OCI-LY3 (cell line): ENCODE data around the gene TP63.

Experiments used
- H2AFZ ChIP-seq: fragments of 200-600, 300-600 bp; shearing (Covaris generic); 2 replicates; pipeline ENCODE4 v1.6.0; 2014; ENCODE audit warnings: antibody characterized with exemption, low read depth, low read length
- H3K27ac ChIP-seq: fragments of 200-600, 300-600 bp; sonication (generic); 2 replicates; pipeline ENCODE4 v1.5.1; 2014; ENCODE audit warnings: mild to moderate bottlenecking, low read length, moderate library complexity, mixed read lengths
- H3K27me3 ChIP-seq: fragments of 200-600, 300-600 bp; sonication (generic); 2 replicates; pipeline ENCODE4 v1.6.1; 2014; ENCODE audit warnings: low read depth, low read length, mixed read lengths
- H3K36me3 ChIP-seq: fragments of 200-600, 300-600 bp; sonication (generic); replicated peaks from 2 replicates; pipeline ENCODE3; 2014; ENCODE audit warnings: low read depth, low read length, mixed read lengths
- H3K4me1 ChIP-seq: fragments of 300-600, 200-600 bp; sonication (generic); 2 replicates; pipeline ENCODE4 v1.6.1; 2014; ENCODE audit warnings: low read length, mixed read lengths
- H3K4me2 ChIP-seq: fragments of 200-600, 300-600 bp; sonication (generic); 2 replicates; pipeline ENCODE4 v1.6.1; 2014; ENCODE audit warnings: low read length, mixed read lengths
- H3K4me3 ChIP-seq: fragments of 300-600, 200-600 bp; sonication (generic); 2 replicates; pipeline ENCODE4 v1.5.1; 2014; ENCODE audit warnings: antibody characterized with exemption, mild to moderate bottlenecking, low read length, moderate library complexity
- H3K79me2 ChIP-seq: fragments of 300-600, 200-600 bp; shearing (Covaris generic); 2 replicates; pipeline ENCODE4 v1.6.1; 2014; ENCODE audit warnings: mild to moderate bottlenecking, low read length, mixed read lengths
- H3K9ac ChIP-seq: fragments of 300-600, 200-600 bp; shearing (Covaris generic); 2 replicates; pipeline ENCODE4 v1.6.0; 2014; ENCODE audit warnings: mild to moderate bottlenecking, low read length, moderate library complexity
- H3K9me3 ChIP-seq: fragments of 200-600, 300-600 bp; shearing (Covaris generic); 2 replicates; pipeline ENCODE4 v1.6.1; 2014; ENCODE audit warnings: low read length, mixed read lengths; ENCODE audit not compliant: insufficient read depth
- H4K20me1 ChIP-seq: fragments of 200-600, 300-600 bp; sonication (generic); 2 replicates; pipeline ENCODE4 v1.6.1; 2016; ENCODE audit warnings: low read length, mixed read lengths; ENCODE audit not compliant: insufficient read depth
- EZH2phosphoT487 ChIP-seq: fragments of 200-600 bp; shearing (Covaris generic); IDR thresholded peaks from 2 replicates; pipeline ENCODE4 v1.6.1; 2018; ENCODE audit warnings: antibody characterized with exemption, mixed run types, low read depth
- TF ChIP-seq, protein P1 (sequence below): fragments of 200-600, 300-600 bp; sonication (generic); IDR thresholded peaks from 2 replicates; pipeline ENCODE4 v1.5.1; 2014; ENCODE audit warnings: antibody characterized with exemption, low read length, low read depth

Gene TP63

DNA sequence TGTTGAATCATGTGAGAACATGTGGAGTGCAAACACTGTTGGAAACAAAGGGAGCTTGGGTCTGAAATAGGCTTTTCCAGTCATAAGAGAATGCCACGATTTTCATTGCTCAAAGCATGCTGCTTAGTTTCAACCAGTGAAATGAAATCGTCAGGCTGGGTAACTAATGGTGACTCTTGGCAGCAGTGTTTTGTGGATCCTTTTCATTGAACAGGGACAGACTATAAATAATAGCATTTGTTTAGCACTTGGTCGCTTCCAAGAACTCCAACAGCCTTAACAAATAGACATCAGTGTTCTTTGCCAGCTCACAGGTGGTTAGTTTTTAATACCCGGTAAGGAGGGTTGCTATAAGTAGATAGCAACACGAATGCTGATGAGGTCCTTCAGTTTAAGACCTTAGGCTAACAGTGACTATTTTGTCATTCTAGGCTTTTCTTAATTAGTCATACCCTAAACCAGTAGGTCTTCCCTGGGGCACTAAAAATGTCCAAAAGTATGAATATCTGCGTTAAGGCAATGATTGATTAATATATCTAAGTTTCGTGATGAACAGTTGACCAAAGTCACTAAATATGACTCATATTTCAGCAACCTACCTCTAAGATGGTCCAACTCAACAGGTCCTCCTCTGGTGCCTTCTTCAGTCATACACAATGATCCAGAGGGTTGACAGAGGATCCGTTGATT is 15.8 kb downstream of the TP63 start:
- peaks cover 14% of the 10 kb centered on the region for H3K4me1 ChIP-seq
- H4K20me1 ChIP-seq, result peaks cover 2% of the 10 kb centered on the region; the same call in 1 of the 2 replicates
- H3K9me3 ChIP-seq, result no peaks in the 10 kb centered on the region
- H2AFZ ChIP-seq, result no peak overlapping the region
- H3K9ac ChIP-seq, result no peak overlapping the region
- H3K4me2 ChIP-seq, result no peak overlapping the region
- no peak overlapping the region for H3K27ac ChIP-seq
- no peak overlapping the region for H3K4me3 ChIP-seq
- peaks cover 76% of the 10 kb centered on the region for H3K79me2 ChIP-seq
- H3K27me3 ChIP-seq, result no peaks in the 10 kb centered on the region
- TF ChIP-seq, protein P1, sequence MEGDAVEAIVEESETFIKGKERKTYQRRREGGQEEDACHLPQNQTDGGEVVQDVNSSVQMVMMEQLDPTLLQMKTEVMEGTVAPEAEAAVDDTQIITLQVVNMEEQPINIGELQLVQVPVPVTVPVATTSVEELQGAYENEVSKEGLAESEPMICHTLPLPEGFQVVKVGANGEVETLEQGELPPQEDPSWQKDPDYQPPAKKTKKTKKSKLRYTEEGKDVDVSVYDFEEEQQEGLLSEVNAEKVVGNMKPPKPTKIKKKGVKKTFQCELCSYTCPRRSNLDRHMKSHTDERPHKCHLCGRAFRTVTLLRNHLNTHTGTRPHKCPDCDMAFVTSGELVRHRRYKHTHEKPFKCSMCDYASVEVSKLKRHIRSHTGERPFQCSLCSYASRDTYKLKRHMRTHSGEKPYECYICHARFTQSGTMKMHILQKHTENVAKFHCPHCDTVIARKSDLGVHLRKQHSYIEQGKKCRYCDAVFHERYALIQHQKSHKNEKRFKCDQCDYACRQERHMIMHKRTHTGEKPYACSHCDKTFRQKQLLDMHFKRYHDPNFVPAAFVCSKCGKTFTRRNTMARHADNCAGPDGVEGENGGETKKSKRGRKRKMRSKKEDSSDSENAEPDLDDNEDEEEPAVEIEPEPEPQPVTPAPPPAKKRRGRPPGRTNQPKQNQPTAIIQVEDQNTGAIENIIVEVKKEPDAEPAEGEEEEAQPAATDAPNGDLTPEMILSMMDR, result no peak
- no peak for TF ChIP-seq EZH2phosphoT487
- peaks cover 41% of the 10 kb centered on the region for H3K36me3 ChIP-seq

DNA sequence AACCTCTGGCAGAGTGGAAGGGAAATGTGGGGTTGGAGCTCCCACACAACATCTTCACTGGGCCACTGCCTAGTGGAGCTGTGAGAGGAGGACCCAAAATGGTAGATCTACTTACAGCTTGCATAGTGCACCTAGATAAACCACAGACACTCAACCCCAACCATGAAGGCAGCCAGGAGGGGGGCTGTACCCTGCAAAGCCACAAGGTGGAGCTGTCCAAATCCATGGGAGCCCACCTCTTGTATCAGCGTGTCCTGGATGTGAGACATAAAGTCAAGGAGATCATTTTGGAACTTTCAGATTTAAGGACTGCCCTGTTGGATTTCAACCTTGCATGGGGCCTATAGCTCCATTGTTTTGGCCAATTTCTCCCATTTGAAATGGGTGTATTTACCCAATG is 20.9 kb downstream of the TP63 start:
- Histone ChIP-seq H3K9me3 (peaks cover 11% of the 10 kb centered on the region; the same call in 1 of the 2 replicates), H4K20me1 (0 out of 2 replicates have a peak, but pooled peaks cover 8% of the 10 kb centered on the region), H3K4me3 (no peak overlapping the region), H3K9ac (no peak overlapping the region), H3K79me2 (peaks cover 75% of the 10 kb centered on the region), H3K4me2 (no peak overlapping the region), H2AFZ (no peak overlapping the region), H3K36me3 (peaks cover 47% of the 10 kb centered on the region), H3K27ac (no peak overlapping the region), H3K4me1 (peaks cover 23% of the 10 kb centered on the region), H3K27me3 (no peaks in the 10 kb centered on the region)
- TF ChIP-seq EZH2phosphoT487, result no peak
- TF ChIP-seq, protein P1, result peak; percentile 49

DNA sequence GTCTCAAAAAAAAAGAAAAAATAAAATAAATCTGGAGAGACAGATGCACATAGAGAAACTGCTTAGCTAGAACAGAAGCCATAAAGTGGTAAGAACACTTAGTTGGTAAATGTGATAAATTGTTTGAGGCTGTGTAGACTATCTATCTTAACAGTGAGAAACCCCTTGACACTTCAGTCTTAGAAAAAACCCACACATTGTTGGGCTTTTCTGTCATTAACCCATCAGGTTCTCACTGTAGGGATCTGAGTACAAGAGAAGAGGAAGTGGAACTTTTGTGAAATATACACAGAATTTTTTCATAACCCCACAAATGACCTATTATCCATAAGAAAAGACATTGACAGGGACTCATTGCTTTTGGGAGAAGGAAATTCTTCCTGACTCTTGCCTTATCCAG is 24.4 kb downstream of the TP63 start:
- no peak for TF ChIP-seq EZH2phosphoT487
- TF ChIP-seq, protein P1, result no peak
- Histone ChIP-seq H3K4me3 (no peak overlapping the region), H3K27ac (peak overlapping the region; percentile 31; the same call in 1 of the 2 replicates)

DNA sequence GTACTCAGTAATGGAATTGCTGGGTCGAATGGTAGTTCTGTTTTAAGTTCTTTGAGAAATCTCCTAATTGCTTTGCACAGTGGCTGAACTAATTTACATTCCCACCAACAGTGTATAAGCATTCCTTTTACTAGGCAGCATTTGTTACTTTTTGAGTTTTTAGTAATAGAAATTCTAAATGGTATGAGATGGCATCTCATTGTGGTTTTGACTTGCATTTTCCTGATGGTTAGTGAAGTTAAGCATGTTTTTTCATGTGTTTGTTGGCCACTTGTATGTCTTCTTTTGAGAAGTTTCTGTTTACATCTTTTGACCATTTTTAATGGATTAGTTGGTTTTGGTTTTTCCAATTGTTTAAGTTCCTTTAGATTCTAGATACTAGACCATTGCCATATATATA is 28.4 kb downstream of the TP63 start:
- H3K27me3 ChIP-seq, result no peaks in the 10 kb centered on the region
- peaks cover 15% of the 10 kb centered on the region for H3K4me1 ChIP-seq
- peaks cover 11% of the 10 kb centered on the region; the same call in 1 of the 2 replicates for H4K20me1 ChIP-seq
- H3K36me3 ChIP-seq, result peaks cover 35% of the 10 kb centered on the region
- no peak overlapping the region for H3K9ac ChIP-seq
- H2AFZ ChIP-seq, result no peak overlapping the region
- peaks cover 73% of the 10 kb centered on the region for H3K79me2 ChIP-seq
- H3K4me3 ChIP-seq, result no peak overlapping the region
- H3K27ac ChIP-seq, result no peak overlapping the region
- TF ChIP-seq, protein P1, result no peak
- no peak for TF ChIP-seq EZH2phosphoT487
- no peak overlapping the region for H3K4me2 ChIP-seq
- peaks cover 16% of the 10 kb centered on the region; the same call in 1 of the 2 replicates for H3K9me3 ChIP-seq

More for the DNA sequence above, 24.4 kb downstream of the TP63 start:
- H4K20me1 ChIP-seq, result peaks cover 13% of the 10 kb centered on the region; the same call in 1 of the 2 replicates
- peaks cover 20% of the 10 kb centered on the region for H3K4me1 ChIP-seq
- H3K79me2 ChIP-seq, result peaks cover 76% of the 10 kb centered on the region
- H2AFZ ChIP-seq, result no peak overlapping the region
- H3K9me3 ChIP-seq, result peaks cover 16% of the 10 kb centered on the region; the same call in 1 of the 2 replicates
- H3K9ac ChIP-seq, result no peak overlapping the region
- H3K36me3 ChIP-seq, result peaks cover 52% of the 10 kb centered on the region
- peak overlapping the region; percentile 13; the same call in 1 of the 2 replicates for H3K4me2 ChIP-seq
- no peaks in the 10 kb centered on the region for H3K27me3 ChIP-seq
